NCI-H526 treated with DMSO at 0.1 percent for 48 hours (cell line): Measurements from ENCODE around the gene LIPI.
A peak's percentile ranks its signal among the peaks of the same experiment; 100 is the strongest.
"Not testable (repeated sequence)": the region's sequence is repeated elsewhere in the genome, so short reads cannot be mapped to it uniquely, and the experiment has no call there.

ENCODE experiments used
- DNase-seq: peaks from one replicate; lab custom pipeline; 2025; lab: John Stamatoyannopoulos, UW

Gene LIPI

DNA sequence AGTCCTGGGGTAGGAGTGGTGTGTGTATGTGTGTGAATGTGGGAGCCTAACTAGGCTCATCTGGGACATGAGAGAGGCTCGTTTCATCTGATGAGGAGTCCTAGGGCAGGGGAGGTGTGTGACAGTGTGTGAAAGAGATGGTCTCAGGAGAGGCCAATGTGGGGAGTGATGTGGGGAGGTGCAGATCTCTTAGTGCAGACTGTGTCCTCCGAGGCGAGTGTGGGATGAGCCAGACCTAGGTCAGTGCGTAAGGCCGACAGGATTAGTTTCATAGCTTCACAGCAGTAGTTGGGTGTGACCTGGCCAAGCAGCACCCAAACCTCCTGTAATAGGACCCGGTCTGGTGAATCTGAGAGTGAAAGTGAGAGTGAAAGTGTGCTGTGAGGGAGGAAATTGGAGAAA is 94.7 kb downstream of the LIPI start:
- DNase-seq: no peak

- no peak for DNase-seq
These were observed 95.1 kb downstream of the LIPI start for GRCh38 chr21:14115646-14116045.

- peak; percentile 43 for DNase-seq
These were observed 96.5 kb downstream of the LIPI start for GRCh38 chr21:14114251-14114650.

DNA sequence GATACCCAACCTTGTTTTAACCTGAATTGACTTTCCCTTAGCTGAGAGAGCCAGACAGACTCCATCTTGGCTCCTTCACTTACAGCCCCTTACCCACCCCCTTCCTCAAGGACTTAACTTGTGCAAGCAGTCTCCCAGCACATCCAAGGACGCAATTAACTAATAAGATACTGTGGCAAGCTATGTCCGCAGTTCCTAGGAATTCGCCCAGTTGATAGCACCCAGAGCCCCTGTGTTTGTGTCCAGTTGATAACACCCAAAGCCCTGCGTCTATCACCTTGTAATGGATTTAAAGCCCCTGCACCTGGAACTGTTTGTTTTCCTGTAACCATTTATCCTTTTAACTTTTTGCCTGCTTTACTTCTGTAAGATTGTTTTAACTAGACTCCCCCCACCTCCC is 106.2 kb downstream of the LIPI start:
- DNase-seq: not testable (repeated sequence)

GRCh38 chr21:14099570-14099969 is 111.2 kb downstream of the LIPI start:
- DNase-seq: no peak

DNA sequence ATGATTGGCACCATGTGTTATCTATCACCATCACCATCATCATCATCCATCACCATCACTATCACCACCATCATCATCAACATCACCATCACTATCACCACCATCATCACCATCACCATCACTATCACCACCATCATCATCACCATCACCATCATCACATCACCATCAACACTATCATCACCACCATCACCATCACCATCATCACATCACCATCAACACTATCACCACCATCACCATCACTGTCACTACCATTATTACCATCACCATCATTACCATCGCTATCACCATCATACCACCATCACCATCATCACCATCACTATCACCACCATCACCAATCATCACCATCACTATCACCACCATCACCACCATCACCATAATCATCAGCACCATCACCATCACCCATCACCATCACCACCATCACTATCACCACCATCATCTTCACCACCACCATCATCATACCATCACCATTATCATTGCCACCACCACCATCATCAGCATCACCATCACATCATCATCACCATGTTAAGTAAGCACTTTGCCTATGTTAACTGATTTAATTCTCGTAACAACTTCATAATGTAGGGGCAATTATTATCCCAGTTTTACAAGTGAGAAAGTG is 112.8 kb downstream of the LIPI start:
- DNase-seq: no peak

GRCh38 chr21:14096577-14096976 is 114.2 kb downstream of the LIPI start:
- no peak for DNase-seq

- DNase-seq: no peak
These were observed 114.6 kb downstream of the LIPI start for GRCh38 chr21:14096172-14096571.

GRCh38 chr21:14095056-14095455 is 115.7 kb downstream of the LIPI start:
- no peak for DNase-seq

GRCh38 chr21:14092834-14093560 is 117.8 kb downstream of the LIPI start:
- no peak for DNase-seq

DNA sequence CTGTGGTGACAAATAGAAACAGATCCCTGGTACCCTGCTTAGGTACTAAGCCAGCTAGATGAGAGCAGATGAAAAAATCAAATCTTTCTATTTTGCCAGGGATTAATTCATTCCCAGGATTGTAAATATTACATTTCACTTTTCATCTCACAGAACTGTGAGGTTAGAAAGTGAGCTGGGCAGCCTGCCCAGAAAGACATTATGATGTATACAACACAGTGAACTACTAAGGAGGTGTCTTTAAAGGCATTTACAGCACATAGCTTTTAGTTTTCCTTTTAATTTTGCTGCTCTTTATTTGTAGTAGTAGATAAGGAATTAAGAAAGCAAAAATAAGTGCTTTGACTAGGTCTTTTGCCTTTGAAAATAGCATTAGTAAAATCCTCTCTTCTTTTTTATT is 120.6 kb downstream of the LIPI start:
- DNase-seq: not testable (repeated sequence)

GRCh38 chr21:14088391-14088790 is 122.4 kb downstream of the LIPI start:
- DNase-seq: no peak

- no peak for DNase-seq
These were observed 124.2 kb downstream of the LIPI start for GRCh38 chr21:14086553-14086952.

- no peak for DNase-seq
These were observed 126.1 kb downstream of the LIPI start for GRCh38 chr21:14084701-14085100.

DNA sequence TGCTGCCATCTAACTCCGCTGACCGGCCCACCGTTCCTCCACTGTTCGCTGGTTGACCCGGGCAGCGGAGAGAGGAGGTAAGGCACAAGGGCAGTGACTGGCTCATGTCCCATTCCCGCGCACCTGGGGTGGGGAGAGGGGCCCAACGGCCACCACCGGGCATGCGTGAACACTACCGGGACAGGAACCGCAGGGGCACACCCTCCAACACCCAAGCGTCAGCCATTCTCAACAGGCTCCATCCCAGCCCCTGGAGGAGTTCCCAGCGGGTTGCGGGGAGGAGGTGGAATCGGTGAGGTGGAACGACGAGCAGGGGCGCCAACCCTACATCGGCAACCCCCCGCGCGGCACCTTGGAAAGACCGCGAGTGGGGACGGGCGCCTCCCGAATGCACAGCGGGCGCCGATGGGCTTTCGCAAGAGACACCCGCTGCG is 126.7 kb downstream of the LIPI start:
- no peak for DNase-seq

DNA sequence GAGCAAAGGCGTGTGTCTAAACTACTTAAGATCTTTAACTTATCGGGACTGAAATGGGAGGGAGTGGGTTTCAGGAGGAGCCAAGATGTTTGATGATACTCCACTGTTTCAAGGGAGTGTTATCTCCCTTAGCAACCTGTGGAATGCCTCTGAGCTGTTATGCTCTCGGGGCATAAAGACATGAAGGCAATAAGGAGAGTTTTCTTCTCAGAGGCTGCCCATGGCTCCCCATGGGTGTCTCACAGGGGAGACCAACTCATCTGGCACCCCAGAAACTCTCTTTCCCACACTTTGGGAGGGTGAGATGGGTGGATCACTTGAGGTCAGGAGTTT is 130.0 kb downstream of the LIPI start:
- DNase-seq: no peak

- DNase-seq: no peak
These were observed 130.6 kb downstream of the LIPI start for GRCh38 chr21:14080040-14080763.

GRCh38 chr21:14078746-14079375 is 131.9 kb downstream of the LIPI start:
- no peak for DNase-seq

- no peak for DNase-seq
These were observed 134.5 kb downstream of the LIPI start for GRCh38 chr21:14076143-14076806.

DNA sequence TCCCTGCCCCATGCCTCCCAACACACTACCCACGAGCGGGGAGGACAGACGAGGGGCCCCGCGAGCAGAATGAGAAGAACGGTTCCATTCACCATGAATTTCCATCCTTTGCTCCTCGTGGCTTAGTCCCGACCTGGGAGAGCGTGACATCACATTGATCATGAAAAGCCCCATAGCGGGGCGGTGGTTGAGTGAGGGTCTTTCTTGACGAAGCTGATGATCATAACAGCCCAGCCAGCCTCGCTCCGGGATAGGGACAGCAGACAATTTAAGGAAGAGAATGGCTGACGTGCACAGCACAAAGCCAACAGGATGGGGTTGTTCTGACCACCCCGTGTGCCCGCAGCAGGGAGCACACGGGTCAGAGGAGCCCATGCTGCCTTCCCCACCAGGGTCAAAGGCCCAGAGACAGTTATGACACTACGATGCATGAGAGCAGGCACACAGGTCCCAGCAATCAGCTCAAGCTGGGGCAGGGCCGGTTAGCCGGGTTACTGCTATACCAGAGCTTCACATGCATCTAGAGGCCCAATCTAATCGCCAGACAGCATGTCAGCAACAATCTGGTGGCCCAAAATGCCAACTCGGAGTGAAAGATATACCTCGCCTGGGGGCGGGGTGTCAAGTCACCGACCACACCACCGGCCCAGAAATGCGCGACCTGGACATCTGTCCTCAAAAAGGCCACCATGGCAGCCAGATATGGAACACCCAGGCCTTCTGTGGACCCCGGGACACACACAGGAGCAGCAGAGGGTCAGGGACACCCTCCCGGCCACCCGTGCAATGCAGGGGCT is 135.2 kb downstream of the LIPI start:
- DNase-seq: no peak

DNA sequence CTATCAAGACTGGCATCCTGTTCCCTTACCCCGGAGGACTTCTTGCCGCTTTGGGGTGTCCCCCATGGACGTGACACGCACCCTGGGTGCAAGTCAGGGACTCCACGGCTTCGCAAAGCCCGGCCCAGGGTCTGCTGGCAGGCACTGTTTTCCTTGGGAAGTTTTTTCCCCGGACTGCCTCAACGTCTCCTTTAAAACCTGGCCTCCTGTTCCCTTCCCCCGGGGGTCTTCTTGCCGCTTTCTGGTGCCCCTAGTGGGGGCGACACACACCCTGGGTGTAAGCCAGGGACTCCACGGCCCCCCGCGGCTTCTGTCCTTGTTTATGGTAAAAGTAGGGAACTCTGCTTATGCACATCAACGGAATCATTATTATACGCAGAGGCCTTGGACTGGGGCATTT is 136.6 kb downstream of the LIPI start:
- DNase-seq: no peak
